Activated CD4-positive, alpha-beta memory T cell treated with anti-CD3 and anti-CD28 coated beads for 36 hours (primary cell): ENCODE data around the gene STMP1. TPM values are rescaled to one million over a fixed set of nuclear protein-coding genes. Genes with fewer than 3 reads are reported as not detected.
"Not testable (repeated sequence)": the region's sequence is repeated elsewhere in the genome, so short reads cannot be mapped to it uniquely, and the experiment has no call there.

Experiments used
- CTCF ChIA-PET: fragments of 350-600 bp; sonication (Branson Sonifier 250); formaldehyde crosslinking; loops from one replicate; lab custom pipeline; 2021; ENCODE audit warnings: antibody characterized with exemption, inconsistent platforms; lab: Charles Lee
- POLR2A ChIA-PET: fragments of 350-600 bp; sonication (Branson Sonifier 250); formaldehyde crosslinking; loops from one replicate; lab custom pipeline; 2021; ENCODE audit warnings: antibody characterized with exemption; lab: Charles Lee
- DNase-seq: peaks from one replicate; pipeline ENCODE4 v3.0.0-alpha.2; 2020
- H3K27ac Mint-ChIP-seq: one replicate; pipeline ENCODE4 v1.8.0; 2021; ENCODE audit warnings: mixed read lengths
- H3K27me3 Mint-ChIP-seq: one replicate; pipeline ENCODE4 v1.8.0; 2021; ENCODE audit warnings: mixed read lengths
- H3K36me3 Mint-ChIP-seq: one replicate; pipeline ENCODE4 v1.8.0; 2021; ENCODE audit warnings: mixed read lengths
- H3K4me1 Mint-ChIP-seq: one replicate; pipeline ENCODE4 v1.8.0; 2021; ENCODE audit warnings: low read depth, mixed read lengths
- H3K4me3 Mint-ChIP-seq: one replicate; pipeline ENCODE4 v1.8.0; 2021; ENCODE audit warnings: mild to moderate bottlenecking, mixed read lengths
- H3K9me3 Mint-ChIP-seq: one replicate; pipeline ENCODE4 v1.8.0; 2021; ENCODE audit warnings: mixed read lengths
- intact Hi-C: fragments of 100-400 bp; cut with micrococcal nuclease; formaldehyde crosslinking; loops from one replicate; pipeline ENCODE4 v1.15.1; 2023
- total RNA-seq, 2 experiments: library from RNA; stranded (reverse); gene quantifications; one replicate each; pipeline ENCODE4 v1.2.3, GENCODE V29; 2021

Gene STMP1
- total RNA-seq, 2 experiments from 2014 or later: 17.3 to 17.8 TPM

DNA sequence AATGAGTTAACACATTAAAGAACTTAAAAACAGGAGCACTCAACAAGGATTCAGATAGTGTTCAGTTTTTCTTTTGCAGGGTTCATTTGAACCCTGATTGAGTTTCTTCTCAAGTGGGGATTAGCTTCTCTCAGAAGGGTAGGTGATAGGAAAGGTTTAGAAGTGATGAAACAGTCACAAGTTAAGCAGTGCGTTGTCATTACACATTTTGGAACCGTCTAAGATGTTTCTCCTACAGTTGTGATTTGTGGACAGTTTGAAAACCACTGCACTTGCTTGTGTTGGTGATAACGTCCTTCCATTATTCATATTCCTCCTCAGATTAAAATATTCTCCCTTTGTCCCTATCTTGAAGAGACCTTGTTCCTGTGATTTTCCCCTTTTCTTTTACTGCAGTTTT is 2.7 kb downstream of the STMP1 start:
- no peak for DNase-seq
- Mint-ChIP-seq H3K36me3 (peaks cover 15% of the 10 kb centered on the region), H3K4me1 (peaks cover 57% of the 10 kb centered on the region), H3K27ac (no peak overlapping the region), H3K27me3 (no peaks in the 10 kb centered on the region), H3K9me3 (no peaks in the 10 kb centered on the region), H3K4me3 (no peak overlapping the region)
- intact Hi-C loops: loop anchor here (10.0 kb wide), 1 partner anchor 930 kb away; no protein-coding TSS in a partner anchor
- POLR2A ChIA-PET: no interaction called here
- CTCF ChIA-PET: interaction anchor here (1.4 to 7.7 kb wide), 2 partner anchors 8 to 20 kb away, joined by 11 to 40 read pairs; no protein-coding TSS in a partner anchor

- no peak overlapping the region for H3K27ac Mint-ChIP-seq
- H3K36me3 Mint-ChIP-seq: peaks cover 15% of the 10 kb centered on the region
- H3K4me1 Mint-ChIP-seq: peaks cover 60% of the 10 kb centered on the region
- H3K27me3 Mint-ChIP-seq: no peaks in the 10 kb centered on the region
- DNase-seq: no peak
- no peaks in the 10 kb centered on the region for H3K9me3 Mint-ChIP-seq
- H3K4me3 Mint-ChIP-seq: no peak overlapping the region
- CTCF ChIA-PET: no interaction called here
- POLR2A ChIA-PET: no interaction called here
- intact Hi-C loops: loop anchor here (10.0 kb wide), 1 partner anchor 931 kb away; no protein-coding TSS in a partner anchor
These were observed 3.8 kb downstream of the STMP1 start for GRCh38 chr7:135666156-135666555.

DNA sequence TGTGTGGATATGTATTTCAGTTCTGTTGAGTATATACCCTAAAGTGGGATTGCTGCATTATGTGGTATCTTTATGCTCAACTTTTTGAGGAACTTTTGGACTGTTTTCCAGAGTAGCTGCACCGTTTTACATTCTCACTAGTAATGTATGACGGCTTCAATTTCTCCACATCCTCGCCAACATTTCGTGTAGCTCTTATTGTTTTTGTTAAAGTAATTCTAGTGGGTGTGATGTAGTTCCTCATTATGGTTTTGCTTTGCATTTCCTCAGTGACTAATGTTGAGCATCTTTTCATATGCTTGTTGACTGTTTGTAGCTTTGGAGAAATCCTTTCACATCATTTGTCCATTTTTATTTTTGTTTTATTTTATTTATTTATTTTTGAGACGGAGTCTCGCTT is 4.5 kb downstream of the STMP1 start:
- DNase-seq: no peak
- Mint-ChIP-seq H3K27ac (no peak overlapping the region), H3K4me3 (no peak overlapping the region), H3K27me3 (no peaks in the 10 kb centered on the region), H3K4me1 (peaks cover 56% of the 10 kb centered on the region), H3K9me3 (no peaks in the 10 kb centered on the region), H3K36me3 (peaks cover 15% of the 10 kb centered on the region)
- ChIA-PET CTCF (no interaction called here), POLR2A (no interaction called here)
- intact Hi-C loops: loop anchor here (10.0 kb wide), 1 partner anchor 932 kb away; no protein-coding TSS in a partner anchor

- DNase-seq, H3K27me3 Mint-ChIP-seq, CTCF ChIA-PET, H3K4me3 Mint-ChIP-seq, H3K9me3 Mint-ChIP-seq, H3K27ac Mint-ChIP-seq, POLR2A ChIA-PET: not testable (repeated sequence)
- peaks cover 14% of the 10 kb centered on the region for H3K36me3 Mint-ChIP-seq
- intact Hi-C loops: loop anchor here (10.0 kb wide), 1 partner anchor 933 kb away; no protein-coding TSS in a partner anchor
- peaks cover 56% of the 10 kb centered on the region for H3K4me1 Mint-ChIP-seq
These were observed 5.3 kb downstream of the STMP1 start for GRCh38 chr7:135667626-135668025.

- H3K36me3 Mint-ChIP-seq: peaks cover 18% of the 10 kb centered on the region
- POLR2A ChIA-PET, H3K27ac Mint-ChIP-seq, DNase-seq, H3K27me3 Mint-ChIP-seq, H3K9me3 Mint-ChIP-seq, H3K4me3 Mint-ChIP-seq: not testable (repeated sequence)
- intact Hi-C loops: loop anchor here (10.0 kb wide), 1 partner anchor 934 kb away; no protein-coding TSS in a partner anchor
- peaks cover 53% of the 10 kb centered on the region for H3K4me1 Mint-ChIP-seq
- CTCF ChIA-PET: interaction anchor here (1.0 kb wide), 1 partner anchor 394 kb away, joined by 3 read pairs; no protein-coding TSS in a partner anchor
These were observed 6.6 kb downstream of the STMP1 start for GRCh38 chr7:135668852-135669395.

GRCh38 chr7:135669774-135670173 is 7.5 kb downstream of the STMP1 start:
- peaks cover 23% of the 10 kb centered on the region for H3K36me3 Mint-ChIP-seq
- DNase-seq: no peak
- intact Hi-C loops: loop anchor here (10.0 kb wide), 1 partner anchor 935 kb away; no protein-coding TSS in a partner anchor
- CTCF ChIA-PET: interaction anchor here (1.0 to 1.6 kb wide), 3 partner anchors 11 to 395 kb away, joined by 3 to 5 read pairs (median 3); no protein-coding TSS in a partner anchor
- no peaks in the 10 kb centered on the region for H3K9me3 Mint-ChIP-seq
- no peak overlapping the region for H3K4me3 Mint-ChIP-seq
- no peak overlapping the region for H3K27ac Mint-ChIP-seq
- peaks cover 46% of the 10 kb centered on the region for H3K4me1 Mint-ChIP-seq
- no peaks in the 10 kb centered on the region for H3K27me3 Mint-ChIP-seq
- POLR2A ChIA-PET: no interaction called here

GRCh38 chr7:135670179-135670578 is 7.9 kb downstream of the STMP1 start:
- Mint-ChIP-seq H3K4me3 (no peak overlapping the region), H3K9me3 (no peaks in the 10 kb centered on the region), H3K27me3 (no peaks in the 10 kb centered on the region), H3K27ac (no peak overlapping the region), H3K36me3 (peaks cover 25% of the 10 kb centered on the region), H3K4me1 (peaks cover 42% of the 10 kb centered on the region)
- intact Hi-C loops: no loop called here
- DNase-seq: no peak
- ChIA-PET CTCF (interaction anchor here (0.8 to 1.6 kb wide), 3 partner anchors 8 to 390 kb away, joined by 3 to 5 read pairs (median 3); partner anchors contain the start of gene STMP1), POLR2A (no interaction called here)

DNA sequence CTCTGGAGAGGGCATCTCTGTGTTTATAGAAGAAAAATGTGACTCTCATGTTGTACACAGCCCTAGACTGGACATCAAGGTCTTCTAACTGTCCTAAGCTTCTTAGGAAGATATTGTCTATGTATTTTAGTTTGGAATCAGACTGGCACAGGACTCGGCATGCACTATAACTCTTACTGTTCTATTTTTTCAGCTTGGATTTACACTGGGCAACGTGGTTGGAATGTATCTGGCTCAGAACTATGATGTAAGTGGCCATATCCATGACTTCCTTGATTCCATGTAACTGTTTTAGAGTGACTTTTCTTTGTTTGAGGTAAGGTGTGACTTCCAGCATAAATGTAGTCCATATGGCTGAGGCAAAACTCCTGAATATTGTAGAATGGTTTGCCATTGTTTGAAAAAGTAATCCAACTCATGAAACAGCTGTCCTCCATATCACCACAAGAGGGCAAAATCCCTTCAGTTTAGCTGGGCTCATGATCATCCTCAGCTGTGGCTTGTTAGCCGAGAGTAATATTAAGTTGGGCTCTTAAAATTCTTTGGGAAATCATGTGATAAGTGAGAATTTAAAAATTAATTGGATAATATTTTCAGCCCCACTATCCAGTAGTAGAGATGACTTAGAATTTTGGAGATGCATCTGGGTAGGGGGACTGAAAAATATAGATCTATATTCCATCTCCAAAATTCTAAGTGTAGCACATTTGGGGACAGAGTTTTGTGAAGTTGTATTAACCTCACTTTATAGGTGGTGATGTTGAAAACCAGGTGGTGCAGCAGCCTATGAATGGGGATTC is 10.4 kb downstream of the STMP1 start:
- H3K9me3 Mint-ChIP-seq: no peaks in the 10 kb centered on the region
- intact Hi-C loops: loop anchor here (2.0 kb wide), 2 partner anchors 38 to 336 kb away; no protein-coding TSS in a partner anchor
- no peak overlapping the region for H3K4me3 Mint-ChIP-seq
- no peaks in the 10 kb centered on the region for H3K27me3 Mint-ChIP-seq
- peaks cover 32% of the 10 kb centered on the region for H3K36me3 Mint-ChIP-seq
- ChIA-PET CTCF (interaction anchor here (0.6 to 4.0 kb wide), 21 partner anchors 9 to 398 kb away, joined by 3 to 33 read pairs (median 4); partner anchors contain the start of gene STMP1), POLR2A (no interaction called here)
- H3K4me1 Mint-ChIP-seq: peaks cover 25% of the 10 kb centered on the region
- H3K27ac Mint-ChIP-seq: no peak overlapping the region
- no peak for DNase-seq

- Mint-ChIP-seq H3K27ac (no peak overlapping the region), H3K27me3 (no peaks in the 10 kb centered on the region), H3K4me3 (no peak overlapping the region), H3K9me3 (no peaks in the 10 kb centered on the region), H3K4me1 (peaks cover 20% of the 10 kb centered on the region), H3K36me3 (peaks cover 27% of the 10 kb centered on the region)
- CTCF ChIA-PET: interaction anchor here (0.6 to 4.0 kb wide), 18 partner anchors 8 to 399 kb away, joined by 3 to 33 read pairs (median 7); partner anchors contain the start of gene STMP1
- intact Hi-C loops: loop anchor here (2.0 kb wide), 2 partner anchors 37 to 335 kb away; no protein-coding TSS in a partner anchor
- POLR2A ChIA-PET: no interaction called here
- no peak for DNase-seq
These were observed 11.0 kb downstream of the STMP1 start for GRCh38 chr7:135673360-135673706.

- H3K9me3 Mint-ChIP-seq: no peaks in the 10 kb centered on the region
- no peak overlapping the region for H3K4me3 Mint-ChIP-seq
- H3K27ac Mint-ChIP-seq: no peak overlapping the region
- H3K27me3 Mint-ChIP-seq: no peaks in the 10 kb centered on the region
- intact Hi-C loops: no loop called here
- DNase-seq: no peak
- H3K36me3 Mint-ChIP-seq: peaks cover 22% of the 10 kb centered on the region
- ChIA-PET CTCF (no interaction called here), POLR2A (no interaction called here)
- peaks cover 8% of the 10 kb centered on the region for H3K4me1 Mint-ChIP-seq
These were observed 16.6 kb downstream of the STMP1 start for GRCh38 chr7:135678612-135679575.

DNA sequence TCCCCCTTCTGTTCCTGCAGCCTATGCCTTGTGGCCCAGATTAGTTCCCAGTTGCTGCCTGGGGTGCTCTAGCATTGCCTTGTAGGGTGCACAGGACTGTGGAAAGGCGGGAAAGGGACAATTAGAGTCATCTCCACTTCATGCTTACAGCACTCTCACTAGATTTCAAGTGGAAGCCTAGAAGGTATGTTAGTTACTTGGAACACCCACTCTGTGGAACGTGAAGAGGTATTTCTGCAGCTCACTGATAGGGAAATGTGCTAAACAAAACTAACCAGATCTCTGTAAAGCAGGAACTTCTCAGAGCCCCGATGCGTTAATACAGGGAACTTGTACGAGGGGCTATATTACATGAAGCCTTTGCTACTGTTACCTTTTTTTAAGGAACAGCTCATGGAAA is 19.4 kb downstream of the STMP1 start:
- intact Hi-C loops: loop anchor here (1.0 to 2.0 kb wide), 2 partner anchors 17 to 349 kb away; no protein-coding TSS in a partner anchor
- Mint-ChIP-seq H3K27ac (no peak overlapping the region), H3K27me3 (no peaks in the 10 kb centered on the region), H3K36me3 (peaks cover 11% of the 10 kb centered on the region), H3K4me3 (no peak overlapping the region), H3K9me3 (no peaks in the 10 kb centered on the region), H3K4me1 (peaks cover 8% of the 10 kb centered on the region)
- DNase-seq: no peak
- ChIA-PET POLR2A (interaction anchor here (2.8 kb wide), 1 partner anchor 20 kb away, joined by 11 read pairs; the partner anchor contains the start of gene STMP1), CTCF (interaction anchor here (1.2 to 1.8 kb wide), 4 partner anchors 9 to 30 kb away, joined by 3 to 8 read pairs (median 6); partner anchors contain the start of gene STMP1)
